H1 (cell line): ENCODE results near the gene CFAP157. TPM values are rescaled to one million over a fixed set of nuclear protein-coding genes. Genes with fewer than 3 reads are reported as not detected.

Experiments used
- CTCF ChIA-PET: fragments of 300-600 bp; sonication (Branson Sonifier 250); formaldehyde crosslinking; loops from one replicate; lab custom pipeline; 2021; ENCODE audit not compliant: partially characterized antibody; lab: Charles Lee
- POLR2A ChIA-PET: fragments of 300-600 bp; sonication (Branson Sonifier 250); formaldehyde crosslinking; loops from one replicate; lab custom pipeline; 2021; ENCODE audit warnings: inconsistent platforms; ENCODE audit not compliant: partially characterized antibody; lab: Charles Lee
- DNase-seq, 2 experiments: peaks; one replicate each; pipeline versions ENCODE4 v3.0.0 to v3.0.0-alpha.2; 2010 to 2022; ENCODE audit warnings: low spot score in 2 of 2, low read depth in 1 of 2, mixed read lengths in 1 of 2
- FAIRE-seq: peaks from 2 replicates; lab custom pipeline; 2011; peaks lifted over from hg19 to GRCh38; lab: Jason Lieb, UNC
- H2AFZ ChIP-seq: 2 replicates; pipeline ENCODE4 v1.8.1; 2012; ENCODE audit warnings: low read length, inconsistent platforms
- H2AK5ac ChIP-seq: 2 replicates; pipeline ENCODE4 v1.6.1; 2013; ENCODE audit warnings: low read depth, low read length
- H2BK120ac ChIP-seq: replicated peaks from 2 replicates; pipeline ENCODE3; 2013; ENCODE audit warnings: low read depth, low read length, inconsistent platforms
- H2BK12ac ChIP-seq: 2 replicates; pipeline ENCODE4 v1.6.1; 2013; ENCODE audit warnings: low read depth, low read length
- H2BK15ac ChIP-seq: 2 replicates; pipeline ENCODE4 v1.6.1; 2013; ENCODE audit warnings: low read length
- H2BK20ac ChIP-seq: 2 replicates; pipeline ENCODE4 v1.6.1; 2013; ENCODE audit warnings: low read length
- H2BK5ac ChIP-seq: 2 replicates; pipeline ENCODE4 v1.6.1; 2013; ENCODE audit warnings: low read depth, low read length
- H3K14ac ChIP-seq: 2 replicates; pipeline ENCODE4 v1.6.1; 2013; ENCODE audit warnings: inconsistent platforms; ENCODE audit not compliant: insufficient read length
- H3K18ac ChIP-seq: 2 replicates; pipeline ENCODE4 v1.6.1; 2013; ENCODE audit warnings: low read length; ENCODE audit errors: extremely low read depth
- H3K23ac ChIP-seq: 2 replicates; pipeline ENCODE4 v1.6.1; 2013; ENCODE audit warnings: inconsistent platforms; ENCODE audit not compliant: insufficient read length
- H3K23me2 ChIP-seq: 2 replicates; pipeline ENCODE4 v1.6.1; 2013; ENCODE audit warnings: low read depth, low read length
- H3K27ac ChIP-seq: 2 replicates; pipeline ENCODE4 v1.6.1; 2011; ENCODE audit warnings: low read depth, low read length, inconsistent platforms
- H3K27me3 ChIP-seq, 4 experiments: replicated peaks in 1 of 4; 1 replicate in 1 of 4; 2 replicates in 3 of 4; pipeline versions ENCODE4 v1.6.1 to v1.8.1; 2011 to 2013; ENCODE audit warnings: low read length in 3 of 4, mild to moderate bottlenecking in 3 of 4, inconsistent platforms in 2 of 4, mixed read lengths in 2 of 4, moderate library complexity in 1 of 4; ENCODE audit not compliant: control insufficient read depth in 3 of 4, insufficient read depth in 3 of 4; ENCODE audit errors: extremely low read depth in 1 of 4
- H3K36me3 ChIP-seq, 4 experiments: 2 replicates each; pipeline versions ENCODE4 v1.6.1 to v1.8.1; 2011 to 2013; ENCODE audit warnings: mild to moderate bottlenecking in 4 of 4, low read length in 3 of 4, moderate library complexity in 2 of 4, control low read depth in 1 of 4, inconsistent platforms in 1 of 4; ENCODE audit not compliant: insufficient read depth in 4 of 4, control insufficient read depth in 2 of 4
- H3K4ac ChIP-seq: replicated peaks from 2 replicates; pipeline ENCODE3; 2013; ENCODE audit warnings: low read length, low read depth, mixed read lengths, inconsistent platforms; ENCODE audit not compliant: insufficient read length
- H3K4me1 ChIP-seq, 4 experiments: replicated peaks in 1 of 4; 1 replicate in 1 of 4; 2 replicates in 3 of 4; pipeline versions ENCODE4 v1.6.1 to v1.8.1; 2011 to 2013; ENCODE audit warnings: low read length in 3 of 4, inconsistent platforms in 2 of 4, mixed read lengths in 1 of 4; ENCODE audit not compliant: insufficient read depth in 4 of 4, control insufficient read depth in 3 of 4
- H3K4me2 ChIP-seq, 2 experiments: 2 replicates each; pipeline versions ENCODE4 v1.6.1 to v1.8.1; 2011 to 2013; ENCODE audit warnings: low read depth in 2 of 2, low read length in 2 of 2, control low read depth in 1 of 2, inconsistent platforms in 1 of 2, mild to moderate bottlenecking in 1 of 2; ENCODE audit not compliant: insufficient read depth in 1 of 2
- H3K4me3 ChIP-seq, 4 experiments: fragments of 200-600, 300-600 bp in 1 of 4; sonication (generic), shearing (Covaris generic), sonication (Bioruptor Twin) in 1 of 4; 2 replicates each; pipeline versions ENCODE4 v1.5.1 to v1.8.1; 2011 to 2016; ENCODE audit warnings: low read length in 4 of 4, low read depth in 3 of 4, control low read depth in 2 of 4, inconsistent platforms in 2 of 4, mild to moderate bottlenecking in 2 of 4, mixed read lengths in 1 of 4, moderate library complexity in 1 of 4; ENCODE audit not compliant: insufficient read depth in 2 of 4; ENCODE audit errors: extremely low read depth in 1 of 4
- H3K56ac ChIP-seq: replicated peaks from 2 replicates; pipeline ENCODE3; 2013; ENCODE audit warnings: low read depth, mild to moderate bottlenecking, mixed read lengths, low read length, inconsistent platforms; ENCODE audit not compliant: insufficient read length
- H3K79me1 ChIP-seq: 2 replicates; pipeline ENCODE4 v1.6.1; 2013; ENCODE audit warnings: low read depth, low read length, control low read depth
- H3K79me2 ChIP-seq, 2 experiments: 2 replicates each; pipeline versions ENCODE4 v1.6.1 to v1.8.1; 2012 to 2013; ENCODE audit warnings: low read length in 2 of 2, mild to moderate bottlenecking in 2 of 2, inconsistent platforms in 1 of 2; ENCODE audit not compliant: insufficient read depth in 2 of 2, control insufficient read depth in 1 of 2
- H3K9ac ChIP-seq, 4 experiments: replicated peaks in 1 of 4; 1 replicate in 1 of 4; 2 replicates in 3 of 4; pipeline versions ENCODE4 v1.6.1 to v1.8.1; 2011 to 2013; ENCODE audit warnings: low read depth in 3 of 4, low read length in 3 of 4, control low read depth in 2 of 4, mild to moderate bottlenecking in 2 of 4, moderate library complexity in 2 of 4, inconsistent platforms in 1 of 4; ENCODE audit errors: extremely low read depth in 1 of 4
- H3K9me3 ChIP-seq, 2 experiments: 2 replicates each; pipeline versions ENCODE4 v1.6.1 to v1.8.1; 2012 to 2013; ENCODE audit warnings: mild to moderate bottlenecking in 2 of 2, moderate library complexity in 2 of 2, control low read depth in 1 of 2, inconsistent platforms in 1 of 2, low read depth in 1 of 2, low read length in 1 of 2, mixed read lengths in 1 of 2; ENCODE audit not compliant: insufficient read depth in 2 of 2
- H4K20me1 ChIP-seq, 2 experiments: replicated peaks in 1 of 2; 2 replicates each; pipeline versions ENCODE3 to v1.8.1; 2011 to 2013; ENCODE audit warnings: inconsistent platforms in 2 of 2, low read length in 2 of 2, mild to moderate bottlenecking in 1 of 2; ENCODE audit not compliant: insufficient read depth in 2 of 2, control insufficient read depth in 1 of 2
- H4K5ac ChIP-seq: 2 replicates; pipeline ENCODE4 v1.6.1; 2013; ENCODE audit warnings: low read length, low read depth, mixed read lengths, inconsistent platforms; ENCODE audit not compliant: insufficient read length
- H4K8ac ChIP-seq: 2 replicates; pipeline ENCODE4 v1.8.0; 2013; ENCODE audit warnings: mild to moderate bottlenecking, moderate library complexity, low read length, inconsistent platforms; ENCODE audit not compliant: insufficient read depth; ENCODE audit errors: extremely low read depth
- H4K91ac ChIP-seq: replicated peaks from 2 replicates; pipeline ENCODE3; 2013; ENCODE audit warnings: low read length, mixed read lengths, inconsistent platforms; ENCODE audit not compliant: insufficient read length
- BACH1 ChIP-seq: IDR thresholded peaks from 2 replicates; pipeline ENCODE4 v1.6.1; 2012; ENCODE audit warnings: low read length, improper control_type of control experiment
- BCL11A ChIP-seq, 2 experiments: IDR thresholded peaks; one replicate each; pipeline ENCODE4 v1.6.1; 2011; ENCODE audit warnings: low read depth in 2 of 2, low read length in 2 of 2, mild to moderate bottlenecking in 2 of 2
- BRCA1 ChIP-seq: IDR thresholded peaks from 2 replicates; pipeline ENCODE4 v1.6.1; 2012; ENCODE audit warnings: low read depth, low read length, improper control_type of control experiment
- HDAC6 ChIP-seq: IDR thresholded peaks from one replicate; pipeline ENCODE4 v1.7.1; 2012; ENCODE audit warnings: low read depth, mild to moderate bottlenecking, inconsistent platforms, low read length, moderate library complexity
- MAFK ChIP-seq: IDR thresholded peaks from 2 replicates; pipeline ENCODE4 v1.6.1; 2012; ENCODE audit warnings: low read depth, mild to moderate bottlenecking, improper control_type of control experiment, low read length
- RAD21 ChIP-seq, 2 experiments: IDR thresholded peaks in 1 of 2; conservative IDR thresholded peaks in 1 of 2; 2 replicates each; pipeline ENCODE4 v1.6.1; 2011; ENCODE audit warnings: low read depth in 2 of 2, low read length in 2 of 2, improper control_type of control experiment in 1 of 2, inconsistent platforms in 1 of 2, mild to moderate bottlenecking in 1 of 2, moderate library complexity in 1 of 2
- SIRT6 ChIP-seq: IDR thresholded peaks from one replicate; pipeline ENCODE4 v1.7.1; 2012; ENCODE audit warnings: low read length, inconsistent platforms
- SUZ12 ChIP-seq: fragments of 200-600 bp; sonication (generic); IDR thresholded peaks from 2 replicates; pipeline ENCODE4 v1.6.1; 2012; ENCODE audit warnings: mild to moderate bottlenecking, inconsistent platforms, low read length, moderate library complexity, mixed read lengths
- TAF7 ChIP-seq: optimal IDR thresholded peaks from 2 replicates; pipeline ENCODE3; 2011; ENCODE audit warnings: low read depth, mild to moderate bottlenecking, inconsistent platforms, low read length, moderate library complexity, borderline replicate concordance
- ZNF274 ChIP-seq: IDR thresholded peaks from 2 replicates; pipeline ENCODE4 v1.7.0; 2012; ENCODE audit warnings: low read length, borderline replicate concordance; ENCODE audit errors: extremely low read depth
- whole genome bisulfite sequencing, 2 experiments: shearing (Covaris generic) in 1 of 2; methylation state at CpG; one replicate each; pipeline versions ENCODE4 v1.1.6 to v1.1.7; 2013 to 2015; ENCODE audit warnings: low lambda C conversion rate in 2 of 2, mixed read lengths in 2 of 2, inconsistent platforms in 1 of 2, low coverage in 1 of 2, missing lambda C conversion rate in 1 of 2; ENCODE audit not compliant: insufficient replicate concordance in 2 of 2, insufficient coverage in 1 of 2, insufficient read length in 1 of 2; ENCODE audit errors: extremely low coverage in 1 of 2, missing lambda C conversion rate in 1 of 2; 5-methylcytosine and 5-hydroxymethylcytosine counted together
- polyA plus RNA-seq, 7 experiments: library from polyadenylated mRNA; depleted of rRNA in 3 of 7; stranded (reverse) in 5 of 7; unstranded in 2 of 7; fragments of >200 nt in 5 of 7; fragments of 200-250 nt in 2 of 7; gene quantifications; 1 replicate in 5 of 7; 2 replicates in 1 of 7; 4 replicates in 1 of 7; pipeline versions ENCODE4 v1.2.1 to v1.2.3, GENCODE V29; 2011 to 2013; ENCODE audit warnings: missing spikeins in 2 of 7, mixed read lengths in 2 of 7
- total RNA-seq: library from RNA; stranded (reverse); fragmentation: NEBNext Ultra II Directional; extraction: Animal tissue kit (Norgen Biotek cat#: 25700); gene quantifications from 2 replicates; pipeline ENCODE4 v1.2.1, GENCODE V29; 2021

The CFAP157 gene
- total and polyA plus RNA-seq, 2 of the 8 experiments (the other 6 are each of a cell fraction or from before 2014, with no cell fraction given) = not detected

DNA sequence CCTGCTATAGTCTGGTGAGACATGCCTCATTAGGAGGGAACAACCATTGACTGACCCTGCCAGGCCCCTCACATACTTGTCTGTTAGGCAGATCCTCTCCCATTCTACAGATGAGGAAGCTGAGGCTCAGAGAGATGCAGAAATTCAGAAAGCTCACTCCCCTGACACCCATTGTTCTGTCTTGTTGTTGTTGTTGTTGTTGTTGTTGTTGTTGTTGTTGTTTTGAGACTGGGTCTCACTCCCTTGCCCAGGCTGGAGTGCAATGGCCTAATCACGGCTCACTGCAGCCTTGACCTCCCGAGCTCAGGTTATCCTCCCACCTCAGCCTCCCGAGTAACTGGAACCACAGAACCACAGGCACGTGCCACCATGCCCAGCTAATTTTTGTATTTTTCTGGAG is 13.1 kb upstream of the CFAP157 start:
- FAIRE-seq (no peak), DNase-seq (no peak)
- Histone ChIP-seq H2BK5ac (no peak overlapping the region), H3K79me1 (no peaks in the 10 kb centered on the region), H3K4me3 (no peak overlapping the region), H3K23ac (no peak overlapping the region), H3K9ac (no peak overlapping the region; a peak in 1 of 7 replicates), H3K79me2 (no peaks in the 10 kb centered on the region), H3K27me3 (no peaks in the 10 kb centered on the region), H4K91ac (no peak overlapping the region), H3K18ac (no peak overlapping the region), H2BK12ac (no peak overlapping the region), H3K4me2 (no peak overlapping the region), H3K23me2 (no peaks in the 10 kb centered on the region), H2BK15ac (no peak overlapping the region), H3K4ac (no peak overlapping the region), H2AFZ (no peak overlapping the region), H3K36me3 (peaks cover 0 to 3% (median 2%) of the 10 kb centered on the region in 4 experiments; a peak in 2 of 8 replicates), H4K8ac (no peak overlapping the region), H3K14ac (no peak overlapping the region), H3K56ac (no peak overlapping the region), H4K5ac (no peak overlapping the region), H3K4me1 (no peaks in the 10 kb centered on the region), H3K27ac (no peak overlapping the region), H4K20me1 (no peaks in the 10 kb centered on the region), H2BK20ac (no peak overlapping the region), H3K9me3 (no peaks in the 10 kb centered on the region), H2AK5ac (no peak overlapping the region), H2BK120ac (no peak overlapping the region)
- ChIA-PET CTCF (interaction anchor here (0.9 to 1.7 kb wide), 4 partner anchors 10 to 96 kb away, joined by 3 read pairs; partner anchors contain the start of gene TOR2A), POLR2A (no interaction called here)
- TF ChIP-seq TAF7 = no peak
- TF ChIP-seq BRCA1 = no peak
- no peak for TF ChIP-seq MAFK
- no peak for TF ChIP-seq BACH1
- no peak for TF ChIP-seq SIRT6
- TF ChIP-seq ZNF274 = no peak
- TF ChIP-seq BCL11A (IDR thresholded peaks at IDR 0.05; ENCODE audit: low read depth in 2 of 2, low read length in 2 of 2) = no peak
- TF ChIP-seq SUZ12 = no peak
- no peak for TF ChIP-seq RAD21 (IDR thresholded peaks at IDR 0.05 in 1 of 2, conservative IDR thresholded peaks at IDR 0.05 in 1 of 2; ENCODE audit: low read depth in 2 of 2, low read length in 2 of 2)
- TF ChIP-seq HDAC6 = no peak
- 87% methylated on average over 4 of the region's 4 CpGs; no CpG with 5 or more reads in 1 of the 2 experiments for WGBS, 2 experiments
